Thoracic aorta (tissue), 2 donors: ENCODE data around the gene ABTB1. TPM values are rescaled to one million over a fixed set of nuclear protein-coding genes. Genes with fewer than 3 reads are reported as not detected.
"Not testable (repeated sequence)": the region's sequence is repeated elsewhere in the genome, so short reads cannot be mapped to it uniquely, and the experiment has no call there.

ENCODE experiments used
- ATAC-seq: fragments of 150-250 bp; one replicate; pipeline ENCODE4 v1.8.0; 2017; ENCODE audit warnings: low read depth; ENCODE audit not compliant: insufficient number of reproducible peaks, low FRiP score
- DNase-seq: peaks from one replicate; pipeline ENCODE4 v3.0.0-alpha.2; 2020; ENCODE audit warnings: low spot score
- H3K27ac ChIP-seq, 2 donors: fragments of 200-600 bp; sonication (generic); 1 replicate in 1 of 2; 2 replicates in 1 of 2; pipeline ENCODE4 v1.5.1; 2016; ENCODE audit warnings: mild to moderate bottlenecking in 2 of 2, moderate library complexity in 2 of 2
- H3K27me3 ChIP-seq: fragments of 200-600 bp; sonication (generic); replicated peaks from 2 replicates; pipeline ENCODE4 v1.6.0; 2016; ENCODE audit warnings: mild to moderate bottlenecking; ENCODE audit not compliant: insufficient read depth
- H3K36me3 ChIP-seq: fragments of 200-600 bp; sonication (generic); one replicate; pipeline ENCODE4 v1.5.1; 2016
- H3K4me1 ChIP-seq, 2 donors: fragments of 200-600 bp; sonication (generic); 1 replicate in 1 of 2; 2 replicates in 1 of 2; pipeline versions ENCODE4 v1.5.1 to v1.6.0; 2016; ENCODE audit warnings: low read depth in 2 of 2, mild to moderate bottlenecking in 1 of 2; ENCODE audit not compliant: control insufficient read depth in 1 of 2
- H3K4me3 ChIP-seq: fragments of 200-600 bp; sonication (generic); 2 replicates; pipeline ENCODE4 v1.5.1; 2016; ENCODE audit warnings: mild to moderate bottlenecking
- H3K9me3 ChIP-seq: fragments of 200-600 bp; sonication (generic); 2 replicates; pipeline ENCODE4 v1.5.1; 2016
- total RNA-seq, 2 donors: library from RNA; depleted of rRNA; stranded (reverse); fragments of >200 nt; gene quantifications; one replicate each; pipeline versions ENCODE4 v1.1.0 to v1.2.3, GENCODE V29; 2016
- TF ChIP-seq, protein P1 (sequence below): fragments of 200-600 bp; sonication (generic); IDR thresholded peaks from one replicate; pipeline ENCODE4 v1.5.1; 2019; ENCODE audit warnings: antibody characterized with exemption

ABTB1 gene
- total RNA-seq, 2 donors from 2014 or later = 71.7 to 78.7 TPM

DNA sequence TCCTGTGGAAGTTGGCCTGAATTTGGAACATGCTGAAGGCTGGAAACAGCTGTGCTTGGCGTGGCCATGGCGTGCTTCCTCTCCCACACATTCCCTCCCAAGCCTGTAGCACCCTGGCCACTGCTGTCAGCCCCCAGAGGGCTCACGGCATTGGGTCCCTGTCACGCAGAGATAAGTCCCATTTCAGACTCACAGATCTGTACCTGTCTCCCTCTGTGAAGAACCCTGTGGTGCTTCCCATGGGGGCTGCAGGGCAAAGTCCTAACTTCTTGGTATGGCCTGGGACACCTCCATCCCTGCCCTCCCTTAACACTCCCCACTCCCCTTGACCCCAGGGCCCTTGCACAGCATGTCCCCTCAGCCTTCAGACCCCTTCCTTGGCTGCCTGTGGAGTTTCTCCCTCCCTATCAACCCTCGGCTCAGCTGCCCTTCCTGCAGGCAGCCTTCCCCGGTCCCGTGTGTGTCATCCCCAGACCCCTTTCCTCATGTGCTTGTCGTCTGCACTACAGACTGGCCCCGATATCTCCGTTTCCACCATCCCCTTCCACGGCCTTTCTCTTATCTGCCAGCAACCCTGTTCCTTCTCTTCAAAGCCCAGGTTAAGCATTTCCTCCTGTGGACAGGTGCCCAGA, 28.6 kb downstream of the ABTB1 start:
- TF ChIP-seq, protein P1, sequence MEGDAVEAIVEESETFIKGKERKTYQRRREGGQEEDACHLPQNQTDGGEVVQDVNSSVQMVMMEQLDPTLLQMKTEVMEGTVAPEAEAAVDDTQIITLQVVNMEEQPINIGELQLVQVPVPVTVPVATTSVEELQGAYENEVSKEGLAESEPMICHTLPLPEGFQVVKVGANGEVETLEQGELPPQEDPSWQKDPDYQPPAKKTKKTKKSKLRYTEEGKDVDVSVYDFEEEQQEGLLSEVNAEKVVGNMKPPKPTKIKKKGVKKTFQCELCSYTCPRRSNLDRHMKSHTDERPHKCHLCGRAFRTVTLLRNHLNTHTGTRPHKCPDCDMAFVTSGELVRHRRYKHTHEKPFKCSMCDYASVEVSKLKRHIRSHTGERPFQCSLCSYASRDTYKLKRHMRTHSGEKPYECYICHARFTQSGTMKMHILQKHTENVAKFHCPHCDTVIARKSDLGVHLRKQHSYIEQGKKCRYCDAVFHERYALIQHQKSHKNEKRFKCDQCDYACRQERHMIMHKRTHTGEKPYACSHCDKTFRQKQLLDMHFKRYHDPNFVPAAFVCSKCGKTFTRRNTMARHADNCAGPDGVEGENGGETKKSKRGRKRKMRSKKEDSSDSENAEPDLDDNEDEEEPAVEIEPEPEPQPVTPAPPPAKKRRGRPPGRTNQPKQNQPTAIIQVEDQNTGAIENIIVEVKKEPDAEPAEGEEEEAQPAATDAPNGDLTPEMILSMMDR = no peak
- Histone ChIP-seq H3K4me1 (peaks cover 33 to 67% of the 10 kb centered on the region in 2 donors), H3K4me3 (no peak overlapping the region), H3K27ac (peak overlapping the region; percentile 1 to 45), H3K9me3 (no peaks in the 10 kb centered on the region), H3K36me3 (peaks cover 4% of the 10 kb centered on the region), H3K27me3 (no peaks in the 10 kb centered on the region)
- DNase-seq = no peak
- ATAC-seq = no peak

DNA sequence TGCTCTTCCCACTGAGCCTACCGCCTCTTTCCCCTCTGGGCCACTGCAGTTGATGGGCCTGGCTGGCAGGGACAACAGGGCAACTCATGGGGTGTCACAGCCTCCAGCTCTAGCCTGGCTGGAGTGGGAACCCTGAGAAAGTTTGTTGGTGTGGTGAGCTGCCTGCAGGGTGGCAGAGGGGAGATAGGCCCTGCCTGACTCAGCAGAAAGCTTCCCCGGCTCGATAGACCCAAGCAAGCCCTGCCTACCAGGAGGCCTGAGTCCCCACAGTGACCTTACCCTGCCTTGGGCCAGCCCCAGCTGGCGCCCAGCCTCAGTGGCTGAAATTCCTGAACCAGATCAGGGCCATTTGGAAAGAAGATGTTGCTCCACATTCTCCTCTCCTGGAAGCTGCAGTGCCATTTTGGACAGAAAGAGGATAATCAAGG, 29.4 kb downstream of the ABTB1 start:
- Histone ChIP-seq H3K36me3 (peaks cover 4% of the 10 kb centered on the region), H3K27ac (peak overlapping the region; percentile 1 to 45), H3K27me3 (no peaks in the 10 kb centered on the region), H3K4me1 (peaks cover 30 to 67% of the 10 kb centered on the region in 2 donors), H3K9me3 (no peaks in the 10 kb centered on the region), H3K4me3 (no peak overlapping the region)
- ATAC-seq (no peak), DNase-seq (no peak)
- TF ChIP-seq, protein P1 = no peak

DNA sequence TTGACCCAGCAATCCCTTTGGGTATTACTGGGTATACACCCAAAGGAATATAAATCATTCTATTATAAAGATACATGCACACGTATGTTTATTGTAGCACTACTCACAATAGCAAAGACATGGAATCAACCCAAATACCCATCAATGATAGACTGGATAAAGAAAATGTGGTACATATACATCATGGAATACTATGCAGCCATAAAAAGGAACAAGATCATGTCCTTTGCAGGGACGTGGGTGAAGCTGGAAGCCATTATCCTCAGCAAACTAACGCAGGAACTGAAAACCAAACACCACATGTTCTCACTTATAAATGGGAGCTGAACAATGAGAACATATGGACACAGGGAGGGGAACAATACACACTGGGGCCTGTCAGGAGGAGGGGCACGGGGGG, 32.1 kb downstream of the ABTB1 start:
- H3K27ac ChIP-seq, ATAC-seq, DNase-seq, H3K9me3 ChIP-seq, H3K36me3 ChIP-seq, H3K27me3 ChIP-seq, H3K4me3 ChIP-seq: not testable (repeated sequence)
- peaks cover 14 to 65% of the 10 kb centered on the region in 2 donors for H3K4me1 ChIP-seq

DNA sequence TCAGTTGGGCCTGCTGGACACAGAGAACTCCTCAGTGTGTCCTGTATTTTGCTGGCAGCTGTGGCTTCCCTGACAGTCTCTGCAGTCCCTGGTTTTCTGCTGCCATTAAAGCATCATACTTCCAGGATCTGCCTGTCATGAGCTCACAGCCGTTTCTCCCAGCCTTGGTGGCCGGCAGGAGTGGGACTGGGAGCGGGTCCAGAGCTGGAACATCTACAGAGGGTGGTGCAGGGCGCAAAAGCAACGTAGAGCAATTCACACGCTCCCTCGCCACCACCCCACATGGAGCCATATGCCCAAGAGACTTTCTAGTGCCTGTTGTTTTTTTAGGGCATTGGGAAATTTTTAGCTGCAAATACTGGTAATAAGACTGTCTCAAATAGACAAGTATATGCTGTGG, 33.6 kb downstream of the ABTB1 start:
- no peak for DNase-seq
- ATAC-seq = no peak
- H3K9me3 ChIP-seq = no peaks in the 10 kb centered on the region
- H3K27ac ChIP-seq = peak overlapping the region in 1 of 2 donors; percentile 27
- TF ChIP-seq, protein P1 = no peak
- H3K27me3 ChIP-seq = no peaks in the 10 kb centered on the region
- H3K4me1 ChIP-seq = peaks cover 17 to 70% of the 10 kb centered on the region in 2 donors
- no peak overlapping the region for H3K4me3 ChIP-seq
- H3K36me3 ChIP-seq = peaks cover 4% of the 10 kb centered on the region

DNA sequence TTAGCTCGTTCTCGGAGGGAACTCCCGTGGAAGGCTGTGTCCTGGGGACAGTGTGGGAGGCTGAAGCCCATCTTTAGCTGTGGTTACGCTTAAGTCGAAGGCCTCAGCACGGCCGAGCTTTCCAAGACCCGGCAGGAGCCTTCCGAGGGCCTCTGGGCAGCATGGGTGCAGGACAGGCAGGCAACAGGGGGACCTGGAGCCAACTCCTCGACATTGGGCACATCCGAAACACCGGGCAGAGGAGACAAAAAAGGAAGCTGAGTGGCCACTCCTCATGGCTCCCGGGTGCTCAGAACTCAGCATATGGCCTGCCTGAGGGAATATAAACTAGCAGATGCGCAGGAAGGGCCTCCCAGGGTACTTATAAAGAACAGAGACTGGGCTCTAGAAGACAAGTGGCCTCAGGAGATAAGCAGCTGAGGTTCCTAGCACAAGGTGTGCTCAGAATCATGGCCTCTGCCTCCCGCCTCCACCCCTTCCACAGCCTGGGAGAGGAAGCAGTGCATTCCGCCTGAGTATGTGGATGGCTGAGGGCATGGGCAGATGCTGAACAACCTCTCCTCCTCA, 34.1 kb downstream of the ABTB1 start:
- DNase-seq = no peak
- ATAC-seq = no peak
- peaks cover 14 to 69% of the 10 kb centered on the region in 2 donors for H3K4me1 ChIP-seq

More for the DNA sequence above, 34.1 kb downstream of the ABTB1 start:
- TF ChIP-seq, protein P1 = no peak
- Histone ChIP-seq H3K36me3 (peaks cover 4% of the 10 kb centered on the region), H3K9me3 (no peaks in the 10 kb centered on the region), H3K27me3 (no peaks in the 10 kb centered on the region), H3K27ac (peak overlapping the region in 1 of 2 donors; percentile 27), H3K4me3 (no peak overlapping the region)
